ENCODE data around the gene CYSLTR2. TPM values are rescaled to one million over a fixed set of nuclear protein-coding genes. Genes with fewer than 3 reads are reported as not detected.

CYSLTR2 gene
- total and polyA plus RNA-seq, 2 donors (not counting 1 experiment from before 2014, with no cell fraction given) = 0.09 TPM; not detected in 1

- H3K4me1 Mint-ChIP-seq = no peaks in the 10 kb centered on the region
- no peaks in the 10 kb centered on the region for H3K27me3 ChIP-seq (replicated peaks in 1 of 4; ENCODE audit: control extremely low read depth in 1 of 4, control insufficient read depth in 3 of 4, insufficient read depth in 4 of 4, low read length in 3 of 4)
- no peak for TF ChIP-seq CTCF (IDR thresholded peaks at IDR 0.05)
- TF ChIP-seq EZH2 (IDR thresholded peaks at IDR 0.05; ENCODE audit: borderline replicate concordance, insufficient read depth, low read depth, low read length, poor library complexity, severe bottlenecking) = no peak
- no peak overlapping the region for H3K27ac Mint-ChIP-seq
- no peaks in the 10 kb centered on the region for H4K20me1 ChIP-seq (ENCODE audit: control insufficient read depth, insufficient read depth, low read length, poor library complexity, severe bottlenecking)
- intact Hi-C loops (cut with micrococcal nuclease) = no loop called here
- H3K4me2 ChIP-seq (replicated peaks; ENCODE audit: low read depth, low read length, poor library complexity, severe bottlenecking) = no peak overlapping the region
- no peaks in the 10 kb centered on the region for H3K9me3 ChIP-seq (ENCODE audit: control extremely low read depth in 1 of 3, control insufficient read depth in 2 of 3, insufficient read depth in 1 of 3, low read length in 2 of 3)
- H2AFZ ChIP-seq (ENCODE audit: insufficient read depth, low read depth, low read length, poor library complexity, severe bottlenecking) = no peak overlapping the region
- H3K27me3 Mint-ChIP-seq = peaks cover 11% of the 10 kb centered on the region
- DNase-seq = no peak
- no peaks in the 10 kb centered on the region for H3K4me1 ChIP-seq (ENCODE audit: control insufficient read depth in 2 of 2, insufficient read depth in 2 of 2, low read length in 2 of 2)
- H3K27ac ChIP-seq (ENCODE audit: low read length in 2 of 2) = no peak overlapping the region
- no peak overlapping the region for H3K9ac ChIP-seq (ENCODE audit: low read length)
- ChIA-PET CTCF (interaction anchor here (0.6 to 1.5 kb wide), 3 partner anchors 9 to 993 kb away, joined by 3 to 4 read pairs (median 3); no protein-coding TSS in a partner anchor), POLR2A (no interaction called here)
- no peak overlapping the region for H3K4me3 ChIP-seq (ENCODE audit: control extremely low read depth in 1 of 5, extremely low read depth in 1 of 5, insufficient read depth in 1 of 5, low read depth in 2 of 5, low read length in 4 of 5)
- no peaks in the 10 kb centered on the region for H3K79me2 ChIP-seq (ENCODE audit: control insufficient read depth, insufficient read depth, low read length)
- no peak overlapping the region for H3K4me3 Mint-ChIP-seq
- no peak for ATAC-seq (ENCODE audit: low read depth)
- 72% methylated on average over 5 of the region's 9 CpGs for WGBS (ENCODE audit: insufficient coverage)
- H3K9me3 Mint-ChIP-seq (ENCODE audit: insufficient read depth) = no peaks in the 10 kb centered on the region
- no peaks in the 10 kb centered on the region for H3K36me3 ChIP-seq (replicated peaks in 1 of 2; ENCODE audit: control extremely low read depth in 1 of 2, control insufficient read depth in 1 of 2, extremely low read depth in 1 of 2, insufficient read depth in 2 of 2, low read length in 1 of 2)
These were observed 85.7 kb downstream of the CYSLTR2 start for GRCh38 chr13:48739386-48739964.

GRCh38 chr13:48741377-48741776 lies 87.6 kb downstream of the CYSLTR2 start:
- Mint-ChIP-seq H3K4me1 (no peaks in the 10 kb centered on the region), H3K9me3 (ENCODE audit: insufficient read depth) (no peaks in the 10 kb centered on the region), H3K27ac (no peak overlapping the region), H3K4me3 (no peak overlapping the region), H3K27me3 (peaks cover 12% of the 10 kb centered on the region)
- no peaks in the 10 kb centered on the region for H3K4me1 ChIP-seq (ENCODE audit: control insufficient read depth in 2 of 2, insufficient read depth in 2 of 2, low read length in 2 of 2)
- POLR2A ChIA-PET = no interaction called here
- H3K27me3 ChIP-seq (replicated peaks in 1 of 4; ENCODE audit: control extremely low read depth in 1 of 4, control insufficient read depth in 3 of 4, insufficient read depth in 4 of 4, low read length in 3 of 4) = no peaks in the 10 kb centered on the region
- no peak for DNase-seq
- H3K27ac ChIP-seq (ENCODE audit: low read length in 2 of 2) = no peak overlapping the region
- WGBS (ENCODE audit: insufficient coverage) = 43% methylated on average over 2 of the region's 2 CpGs
- H3K4me2 ChIP-seq (replicated peaks; ENCODE audit: low read depth, low read length, poor library complexity, severe bottlenecking) = no peak overlapping the region
- H3K9me3 ChIP-seq (ENCODE audit: control extremely low read depth in 1 of 3, control insufficient read depth in 2 of 3, insufficient read depth in 1 of 3, low read length in 2 of 3) = no peaks in the 10 kb centered on the region
- H3K4me3 ChIP-seq (ENCODE audit: control extremely low read depth in 1 of 5, extremely low read depth in 1 of 5, insufficient read depth in 1 of 5, low read depth in 2 of 5, low read length in 4 of 5) = no peak overlapping the region
- no peak overlapping the region for H3K9ac ChIP-seq (ENCODE audit: low read length)
- intact Hi-C loops (cut with micrococcal nuclease) = no loop called here
- TF ChIP-seq EZH2 (IDR thresholded peaks at IDR 0.05; ENCODE audit: borderline replicate concordance, insufficient read depth, low read depth, low read length, poor library complexity, severe bottlenecking) (no peak), CTCF (IDR thresholded peaks at IDR 0.05) (no peak)
- CTCF ChIA-PET = interaction anchor here (0.7 kb wide), 1 partner anchor 9 kb away, joined by 3 read pairs; no protein-coding TSS in a partner anchor
- no peak overlapping the region for H2AFZ ChIP-seq (ENCODE audit: insufficient read depth, low read depth, low read length, poor library complexity, severe bottlenecking)
- H4K20me1 ChIP-seq (ENCODE audit: control insufficient read depth, insufficient read depth, low read length, poor library complexity, severe bottlenecking) = no peaks in the 10 kb centered on the region
- no peaks in the 10 kb centered on the region for H3K79me2 ChIP-seq (ENCODE audit: control insufficient read depth, insufficient read depth, low read length)
- H3K36me3 ChIP-seq (replicated peaks in 1 of 2; ENCODE audit: control extremely low read depth in 1 of 2, control insufficient read depth in 1 of 2, extremely low read depth in 1 of 2, insufficient read depth in 2 of 2, low read length in 1 of 2) = no peaks in the 10 kb centered on the region
- no peak for ATAC-seq (ENCODE audit: low read depth)

All from B cell (primary cell).